SK-N-SH treated with all-trans-retinoic acid at 6 μM for 48 hours (cell line): ENCODE measurements around the gene ZCCHC24.

Experiments used
- ATAC-seq: fragments of 200-7000 bp; cut with Tn5 transposase; 3 replicates; pipeline ENCODE4 v1.9.1; 2020; ENCODE audit warnings: mild to moderate bottlenecking, moderate library complexity
- ARNTL ChIP-seq: fragments of 450-650 bp; formaldehyde crosslinking; IDR thresholded peaks from 2 replicates; pipeline ENCODE4 v1.5.0; 2020; ENCODE audit warnings: low read depth, mild to moderate bottlenecking, moderate library complexity, borderline replicate concordance
- BACH2 ChIP-seq: fragments of 250-450 bp; sonication (Bioruptor Pico); IDR thresholded peaks from 2 replicates; pipeline ENCODE4 v1.9.0; 2021; ENCODE audit warnings: mild to moderate bottlenecking, borderline replicate concordance
- CREB5 ChIP-seq: fragments of 250-450 bp; sonication (Bioruptor Pico); IDR thresholded peaks from 2 replicates; pipeline ENCODE4 v1.5.1; 2020; ENCODE audit warnings: low read depth, mild to moderate bottlenecking, moderate library complexity
- CSDC2 ChIP-seq: fragments of 250-450 bp; sonication (Bioruptor Pico); IDR thresholded peaks from 2 replicates; pipeline ENCODE4 v1.5.0; 2020; ENCODE audit warnings: mild to moderate bottlenecking, moderate library complexity
- CSRNP3 ChIP-seq: fragments of 250-450 bp; sonication (Bioruptor Pico); IDR thresholded peaks from 2 replicates; pipeline ENCODE4 v1.5.1; 2021; ENCODE audit warnings: mild to moderate bottlenecking, moderate library complexity
- ESRRG ChIP-seq: fragments of 250-450 bp; sonication (Bioruptor Pico); IDR thresholded peaks from 2 replicates; pipeline ENCODE4 v1.6.1; 2021; ENCODE audit warnings: mild to moderate bottlenecking
- GLIS3 ChIP-seq: fragments of 250-450 bp; sonication (Bioruptor Pico); IDR thresholded peaks from 2 replicates; pipeline ENCODE4 v1.5.0; 2020; ENCODE audit warnings: mild to moderate bottlenecking, moderate library complexity
- ISL1 ChIP-seq: fragments of 250-450 bp; sonication (Bioruptor Pico); IDR thresholded peaks from 2 replicates; pipeline ENCODE4 v2.1.2; 2022; ENCODE audit warnings: mild to moderate bottlenecking, moderate library complexity
- OSR1 ChIP-seq: fragments of 250-450 bp; sonication (Bioruptor Pico); IDR thresholded peaks from 2 replicates; pipeline ENCODE4 v1.8.0; 2022; ENCODE audit warnings: moderate library complexity, mild to moderate bottlenecking, inconsistent platforms
- PATZ1 ChIP-seq: fragments of 250-450 bp; sonication (Bioruptor Pico); IDR thresholded peaks from 2 replicates; pipeline ENCODE4 v1.8.0; 2020; ENCODE audit warnings: mild to moderate bottlenecking, moderate library complexity, borderline replicate concordance
- POU6F1 ChIP-seq: fragments of 250-450 bp; sonication (Bioruptor Pico); IDR thresholded peaks from 2 replicates; pipeline ENCODE4 v1.8.0; 2021; ENCODE audit warnings: low read depth, mild to moderate bottlenecking, moderate library complexity, borderline replicate concordance
- PPARA ChIP-seq: fragments of 250-450 bp; sonication (Bioruptor Pico); IDR thresholded peaks from 2 replicates; pipeline ENCODE4 v1.5.0; 2020; ENCODE audit warnings: mild to moderate bottlenecking, borderline replicate concordance
- RARB ChIP-seq: fragments of 250-450 bp; sonication (Bioruptor Pico); IDR thresholded peaks from 2 replicates; pipeline ENCODE4 v1.8.0; 2021; ENCODE audit warnings: mild to moderate bottlenecking, moderate library complexity
- SNAI2 ChIP-seq: fragments of 250-450 bp; sonication (Bioruptor Pico); IDR thresholded peaks from 2 replicates; pipeline ENCODE4 v1.5.0; 2020; ENCODE audit warnings: mild to moderate bottlenecking, moderate library complexity
- TCF4 ChIP-seq: fragments of 250-450 bp; sonication (Bioruptor Pico); IDR thresholded peaks from 2 replicates; pipeline ENCODE4 v1.8.0; 2021; ENCODE audit warnings: mild to moderate bottlenecking, moderate library complexity, borderline replicate concordance
- TOX ChIP-seq: fragments of 250-450 bp; sonication (Bioruptor Pico); IDR thresholded peaks from 2 replicates; pipeline ENCODE4 v1.8.0; 2021; ENCODE audit warnings: mild to moderate bottlenecking, moderate library complexity, borderline replicate concordance
- TSHZ2 ChIP-seq: fragments of 250-450 bp; sonication (Bioruptor Pico); IDR thresholded peaks from 2 replicates; pipeline ENCODE4 v1.5.0; 2020; ENCODE audit warnings: mild to moderate bottlenecking, moderate library complexity
- ZC3H10 ChIP-seq: fragments of 250-450 bp; sonication (Bioruptor Pico); IDR thresholded peaks from 2 replicates; pipeline ENCODE4 v1.5.1; 2021; ENCODE audit warnings: mild to moderate bottlenecking, moderate library complexity
- ZFP3 ChIP-seq: fragments of 250-450 bp; sonication (Bioruptor Pico); IDR thresholded peaks from 2 replicates; pipeline ENCODE4 v1.5.0; 2020; ENCODE audit warnings: mild to moderate bottlenecking, moderate library complexity
- ZFP30 ChIP-seq: fragments of 450-650 bp; formaldehyde crosslinking; IDR thresholded peaks from 2 replicates; pipeline ENCODE4 v1.5.0; 2022; ENCODE audit warnings: mild to moderate bottlenecking, moderate library complexity
- ZNF565 ChIP-seq: fragments of 450-650 bp; formaldehyde crosslinking; conservative IDR thresholded peaks from 2 replicates; pipeline ENCODE4 v1.5.0; 2020; ENCODE audit warnings: low read depth, mild to moderate bottlenecking, moderate library complexity
- ZNF70 ChIP-seq: fragments of 450-650 bp; formaldehyde crosslinking; IDR thresholded peaks from 2 replicates; pipeline ENCODE4 v1.5.0; 2020; ENCODE audit warnings: mild to moderate bottlenecking, moderate library complexity
- ZNF8 ChIP-seq: fragments of 450-650 bp; formaldehyde crosslinking; IDR thresholded peaks from 2 replicates; pipeline ENCODE4 v1.5.0; 2020; ENCODE audit warnings: mild to moderate bottlenecking, moderate library complexity

ZCCHC24 gene

GRCh38 chr10:79490400-79491142 is 45.1 kb upstream of the ZCCHC24 start:
- no peak for ATAC-seq
- TF ChIP-seq ZC3H10 (CRISPR knock-in tag), result no peak
- no peak for TF ChIP-seq ESRRG
- TF ChIP-seq OSR1 (CRISPR knock-in tag), result no peak
- no peak for TF ChIP-seq ZNF8 (CRISPR knock-in tag)
- no peak for TF ChIP-seq ISL1 (CRISPR knock-in tag)
- no peak for TF ChIP-seq TSHZ2
- TF ChIP-seq CREB5 (CRISPR knock-in tag), result no peak
- no peak for TF ChIP-seq TCF4
- TF ChIP-seq RARB (CRISPR knock-in tag), result no peak
- TF ChIP-seq ZFP3 (CRISPR knock-in tag), result no peak
- TF ChIP-seq POU6F1 (CRISPR knock-in tag), result no peak
- TF ChIP-seq ZNF565 (CRISPR knock-in tag), result no peak
- TF ChIP-seq GLIS3 (CRISPR knock-in tag), result no peak
- TF ChIP-seq SNAI2 (CRISPR knock-in tag), result no peak

- ATAC-seq, result no peak
- TF ChIP-seq ZNF70 (CRISPR knock-in tag), result no peak
- TF ChIP-seq TSHZ2, result no peak
- TF ChIP-seq CSRNP3 (CRISPR knock-in tag), result no peak
- TF ChIP-seq RARB (CRISPR knock-in tag), result no peak
- TF ChIP-seq ARNTL (CRISPR knock-in tag), result no peak
- no peak for TF ChIP-seq ZC3H10 (CRISPR knock-in tag)
- no peak for TF ChIP-seq SNAI2 (CRISPR knock-in tag)
- TF ChIP-seq CSDC2 (CRISPR knock-in tag), result no peak
- no peak for TF ChIP-seq TOX (CRISPR knock-in tag)
- no peak for TF ChIP-seq ZFP30 (CRISPR knock-in tag)
- TF ChIP-seq BACH2 (CRISPR knock-in tag), result no peak
- no peak for TF ChIP-seq PPARA (CRISPR knock-in tag)
- TF ChIP-seq OSR1 (CRISPR knock-in tag), result no peak
- no peak for TF ChIP-seq GLIS3 (CRISPR knock-in tag)
- TF ChIP-seq POU6F1 (CRISPR knock-in tag), result no peak
- TF ChIP-seq ZFP3 (CRISPR knock-in tag), result no peak
- no peak for TF ChIP-seq ESRRG
- TF ChIP-seq PATZ1 (CRISPR knock-in tag), result no peak
- TF ChIP-seq ISL1 (CRISPR knock-in tag), result no peak
- no peak for TF ChIP-seq CREB5 (CRISPR knock-in tag)
- TF ChIP-seq, all 23 proteins: peak for 0
Observed at GRCh38 chr10:79488870-79489269, 43.4 kb upstream of the ZCCHC24 start.
